Naive thymus-derived CD4-positive, alpha-beta T cell (primary cell): ENCODE measurements around the gene TNNI3K. TPM values are rescaled to one million over a fixed set of nuclear protein-coding genes. Genes with fewer than 3 reads are reported as not detected.

Source experiments
- ATAC-seq: fragments of 150-1000 bp; cut with Tn5 transposase; 2 replicates; pipeline ENCODE4 v1.10.0; 2021; ENCODE audit warnings: mild to moderate bottlenecking, moderate library complexity
- CTCF ChIA-PET: fragments of 350-600 bp; sonication (Branson Sonifier 250); formaldehyde crosslinking; loops from one replicate; lab custom pipeline; 2021; ENCODE audit warnings: antibody characterized with exemption; lab: Charles Lee
- POLR2A ChIA-PET: fragments of 350-600 bp; sonication (Branson Sonifier 250); formaldehyde crosslinking; loops from one replicate; lab custom pipeline; 2021; ENCODE audit warnings: antibody characterized with exemption, inconsistent platforms; lab: Charles Lee
- DNase-seq, 9 donors: peaks; one replicate each; pipeline versions ENCODE4 v3.0.0 to v3.0.0-alpha.2; 2020 to 2022; ENCODE audit warnings: mixed read lengths in 1 of 9
- H3K27ac ChIP-seq: one replicate; pipeline ENCODE4 v1.7.0; 2013; ENCODE audit warnings: mild to moderate bottlenecking, low read depth, low read length, moderate library complexity
- H3K27me3 ChIP-seq, 2 donors: one replicate each; pipeline ENCODE4 v1.7.0; 2013; ENCODE audit warnings: low read length in 2 of 2, mild to moderate bottlenecking in 2 of 2, moderate library complexity in 2 of 2; ENCODE audit not compliant: control insufficient read depth in 2 of 2, insufficient read depth in 2 of 2
- H3K36me3 ChIP-seq, 3 experiments: 1 replicate in 2 of 3; 2 replicates in 1 of 3; pipeline ENCODE4 v1.7.0; 2013; ENCODE audit warnings: low read length in 3 of 3, mild to moderate bottlenecking in 3 of 3, moderate library complexity in 1 of 3; ENCODE audit not compliant: insufficient read depth in 3 of 3, control insufficient read depth in 2 of 3
- H3K4me1 ChIP-seq, 2 donors: one replicate each; pipeline ENCODE4 v1.7.0; 2013; ENCODE audit warnings: low read length in 2 of 2, mild to moderate bottlenecking in 2 of 2, moderate library complexity in 1 of 2; ENCODE audit not compliant: control insufficient read depth in 2 of 2, insufficient read depth in 2 of 2
- H3K4me3 ChIP-seq: 2 replicates; pipeline ENCODE4 v1.7.0; 2013; ENCODE audit warnings: mild to moderate bottlenecking, low read length
- H3K9me3 ChIP-seq, 3 experiments: 1 replicate in 2 of 3; 2 replicates in 1 of 3; pipeline ENCODE4 v1.7.0; 2013; ENCODE audit warnings: low read length in 3 of 3; ENCODE audit not compliant: control insufficient read depth in 2 of 3
- H3K27ac Mint-ChIP-seq, 9 donors: one replicate each; pipeline ENCODE4 v1.8.0; 2020 to 2022; ENCODE audit warnings: mixed read lengths in 9 of 9, mild to moderate bottlenecking in 8 of 9, moderate library complexity in 5 of 9, inconsistent platforms in 2 of 9
- H3K27me3 Mint-ChIP-seq, 5 donors: one replicate each; pipeline ENCODE4 v1.8.0; 2021 to 2022; ENCODE audit warnings: mixed read lengths in 5 of 5, mild to moderate bottlenecking in 1 of 5
- H3K36me3 Mint-ChIP-seq, 5 donors: one replicate each; pipeline ENCODE4 v1.8.0; 2020 to 2022; ENCODE audit warnings: mixed read lengths in 5 of 5, mild to moderate bottlenecking in 3 of 5, inconsistent platforms in 1 of 5
- H3K4me1 Mint-ChIP-seq, 7 donors: one replicate each; pipeline ENCODE4 v1.8.0; 2020 to 2022; ENCODE audit warnings: mixed read lengths in 7 of 7, mild to moderate bottlenecking in 3 of 7, inconsistent platforms in 1 of 7
- H3K4me3 Mint-ChIP-seq, 10 donors: one replicate each; pipeline ENCODE4 v1.8.0; 2020 to 2022; ENCODE audit warnings: mild to moderate bottlenecking in 10 of 10, mixed read lengths in 10 of 10, moderate library complexity in 6 of 10, inconsistent platforms in 2 of 10
- H3K9me3 Mint-ChIP-seq, 11 donors: one replicate each; pipeline ENCODE4 v1.8.0; 2020 to 2022; ENCODE audit warnings: mixed read lengths in 11 of 11, mild to moderate bottlenecking in 4 of 11, inconsistent platforms in 1 of 11, moderate library complexity in 1 of 11
- intact Hi-C, 2 donors: fragments of 100-400 bp; cut with micrococcal nuclease; formaldehyde crosslinking; loops; one replicate each; pipeline ENCODE4 v1.15.1; 2023
- polyA plus RNA-seq, 2 donors: library from polyadenylated mRNA; unstranded; fragments of 300-500 nt; fragmentation: Illumina TruSeq; gene quantifications; one replicate each; pipeline ENCODE4 v1.2.3, GENCODE V29; 2021
- total RNA-seq, 6 experiments: library from RNA in 5 of 6; stranded (reverse) in 5 of 6; gene quantifications; 1 replicate in 5 of 6; 2 replicates in 1 of 6; pipeline ENCODE4 v1.2.3 and lab custom pipeline; 2021 to 2026

The TNNI3K gene
- total and polyA plus RNA-seq, 7 experiments from 2014 or later: 0.41 TPM; not detected in 6

- POLR2A ChIA-PET: no interaction called here
- CTCF ChIA-PET: no interaction called here
Measured at GRCh38 chr1:74504933-74505512, 269.8 kb downstream of the TNNI3K start.

GRCh38 chr1:74505928-74506710 is 270.9 kb downstream of the TNNI3K start:
- H3K4me1 Mint-ChIP-seq: peaks cover 0 to 4% (median 0%) of the 10 kb centered on the region in 7 donors
- H3K9me3 ChIP-seq: no peaks in the 10 kb centered on the region
- no peaks in the 10 kb centered on the region for H3K4me1 ChIP-seq
- no peak overlapping the region for H3K27ac ChIP-seq
- no peaks in the 10 kb centered on the region for H3K9me3 Mint-ChIP-seq
- CTCF ChIA-PET: no interaction called here
- H3K36me3 Mint-ChIP-seq: no peaks in the 10 kb centered on the region
- no peaks in the 10 kb centered on the region for H3K27me3 ChIP-seq
- no peak overlapping the region for H3K4me3 Mint-ChIP-seq
- no peak overlapping the region for H3K27ac Mint-ChIP-seq
- POLR2A ChIA-PET: no interaction called here
- H3K27me3 Mint-ChIP-seq: peaks cover 0 to 4% (median 0%) of the 10 kb centered on the region in 5 donors
- ATAC-seq (no peak), DNase-seq (no peak)
- no peaks in the 10 kb centered on the region for H3K36me3 ChIP-seq
- no peak overlapping the region for H3K4me3 ChIP-seq
- intact Hi-C loops: no loop called here

More at GRCh38 chr1:74504933-74505512, 269.8 kb downstream of the TNNI3K start:
- H3K4me1 Mint-ChIP-seq: peaks cover 0 to 4% (median 0%) of the 10 kb centered on the region in 7 donors
- H3K4me3 ChIP-seq: no peak overlapping the region
- H3K36me3 ChIP-seq: no peaks in the 10 kb centered on the region
- H3K27ac Mint-ChIP-seq: peak overlapping the region in 1 of 9 donors; percentile 56
- no peak for ATAC-seq
- DNase-seq: no peak
- H3K27ac ChIP-seq: no peak overlapping the region
- intact Hi-C loops: no loop called here
- no peaks in the 10 kb centered on the region for H3K4me1 ChIP-seq
- H3K36me3 Mint-ChIP-seq: no peaks in the 10 kb centered on the region
- no peaks in the 10 kb centered on the region for H3K27me3 ChIP-seq
- no peaks in the 10 kb centered on the region for H3K9me3 ChIP-seq
- no peak overlapping the region for H3K4me3 Mint-ChIP-seq
- H3K9me3 Mint-ChIP-seq: no peaks in the 10 kb centered on the region
- peaks cover 0 to 4% (median 0%) of the 10 kb centered on the region in 5 donors for H3K27me3 Mint-ChIP-seq

- Histone ChIP-seq H3K27ac (no peak overlapping the region), H3K9me3 (no peaks in the 10 kb centered on the region), H3K4me1 (no peaks in the 10 kb centered on the region), H3K27me3 (no peaks in the 10 kb centered on the region), H3K4me3 (no peak overlapping the region), H3K36me3 (no peaks in the 10 kb centered on the region)
- Mint-ChIP-seq H3K9me3 (peaks cover 0 to 3% (median 0%) of the 10 kb centered on the region in 11 donors), H3K4me3 (no peak overlapping the region), H3K27me3 (peaks cover 0 to 6% (median 5%) of the 10 kb centered on the region in 5 donors), H3K27ac (no peak overlapping the region), H3K4me1 (peaks cover 0 to 4% (median 0%) of the 10 kb centered on the region in 7 donors), H3K36me3 (no peaks in the 10 kb centered on the region)
- ChIA-PET CTCF (no interaction called here), POLR2A (no interaction called here)
- intact Hi-C loops: no loop called here
- ATAC-seq (no peak), DNase-seq (no peak)
Measured at GRCh38 chr1:74508449-74508848, 273.3 kb downstream of the TNNI3K start.

GRCh38 chr1:74512170-74512915 is 277.2 kb downstream of the TNNI3K start, which contains the start of gene LRRC53:
TSS of gene LRRC53 (minus strand) at chr1:74512611. CDS start at chr1:74483349, 29,262 bp downstream.
- CTCF ChIA-PET: no interaction called here
- Histone ChIP-seq H3K4me3 (no peak within 1 kb of the TSS), H3K27ac (no peak within 1 kb of the TSS), H3K36me3 (no peaks in the 10 kb centered on the region), H3K9me3 (no peaks in the 10 kb centered on the region), H3K27me3 (no peaks in the 10 kb centered on the region), H3K4me1 (no peaks in the 10 kb centered on the region)
- peaks cover 0 to 8% (median 5%) of the 10 kb centered on the region in 5 donors for H3K27me3 Mint-ChIP-seq
- DNase-seq (no peak), ATAC-seq (no peak)
- POLR2A ChIA-PET: no interaction called here
- no peaks in the 10 kb centered on the region for H3K36me3 Mint-ChIP-seq
- H3K4me3 Mint-ChIP-seq: no peak within 1 kb of the TSS
- H3K4me1 Mint-ChIP-seq: no peaks in the 10 kb centered on the region
- intact Hi-C loops: no loop called here
- H3K9me3 Mint-ChIP-seq: peaks cover 0 to 6% (median 0%) of the 10 kb centered on the region in 11 donors
- H3K27ac Mint-ChIP-seq: no peak within 1 kb of the TSS

- CTCF ChIA-PET: no interaction called here
- Mint-ChIP-seq H3K4me3 (no peak overlapping the region), H3K9me3 (peaks cover 0 to 6% (median 0%) of the 10 kb centered on the region in 11 donors), H3K4me1 (no peaks in the 10 kb centered on the region), H3K27ac (no peak overlapping the region), H3K36me3 (no peaks in the 10 kb centered on the region), H3K27me3 (peaks cover 0 to 8% (median 5%) of the 10 kb centered on the region in 5 donors)
- Histone ChIP-seq H3K27me3 (no peaks in the 10 kb centered on the region), H3K9me3 (no peaks in the 10 kb centered on the region), H3K4me1 (no peaks in the 10 kb centered on the region), H3K36me3 (no peaks in the 10 kb centered on the region), H3K27ac (no peak overlapping the region), H3K4me3 (no peak overlapping the region)
- DNase-seq: no peak
- intact Hi-C loops: no loop called here
- POLR2A ChIA-PET: no interaction called here
- no peak for ATAC-seq
Measured at GRCh38 chr1:74513411-74514300, 278.5 kb downstream of the TNNI3K start.

GRCh38 chr1:74517599-74518051 is 282.4 kb downstream of the TNNI3K start:
- ATAC-seq: no peak
- H3K27me3 Mint-ChIP-seq: peaks cover 0 to 14% (median 6%) of the 10 kb centered on the region in 5 donors
- Histone ChIP-seq H3K36me3 (no peaks in the 10 kb centered on the region), H3K4me3 (no peak overlapping the region), H3K27me3 (no peaks in the 10 kb centered on the region), H3K4me1 (no peaks in the 10 kb centered on the region), H3K27ac (no peak overlapping the region), H3K9me3 (no peaks in the 10 kb centered on the region)
- ChIA-PET CTCF (no interaction called here), POLR2A (no interaction called here)
- DNase-seq: no peak
- H3K27ac Mint-ChIP-seq: no peak overlapping the region
- H3K4me3 Mint-ChIP-seq: no peak overlapping the region
- peaks cover 0 to 6% (median 0%) of the 10 kb centered on the region in 11 donors for H3K9me3 Mint-ChIP-seq
- intact Hi-C loops: no loop called here
- no peaks in the 10 kb centered on the region for H3K4me1 Mint-ChIP-seq
- H3K36me3 Mint-ChIP-seq: no peaks in the 10 kb centered on the region
